Chondrocyte (in vitro differentiated cells): ENCODE measurements around the gene C20orf204. TPM values are rescaled to one million over a fixed set of nuclear protein-coding genes. Genes with fewer than 3 reads are reported as not detected.

ENCODE experiments used
- DNase-seq: peaks from one replicate; pipeline ENCODE4 v3.0.0; 2021; ENCODE audit warnings: mixed read lengths, low spot score
- H3K27ac Mint-ChIP-seq: one replicate; pipeline ENCODE4 v1.8.0; 2021; ENCODE audit warnings: mild to moderate bottlenecking, moderate library complexity, mixed read lengths; ENCODE audit not compliant: unreplicated experiment
- H3K27me3 Mint-ChIP-seq: 2 replicates; pipeline ENCODE4 v1.8.0; 2021; ENCODE audit warnings: low read depth, mixed read lengths
- H3K36me3 Mint-ChIP-seq: 2 replicates; pipeline ENCODE4 v1.8.0; 2021; ENCODE audit warnings: low read depth, mixed read lengths
- H3K4me1 Mint-ChIP-seq: 2 replicates; pipeline ENCODE4 v1.8.0; 2021; ENCODE audit warnings: low read depth, mild to moderate bottlenecking, mixed read lengths
- H3K4me3 Mint-ChIP-seq: one replicate; pipeline ENCODE4 v1.8.0; 2021; ENCODE audit warnings: mild to moderate bottlenecking, moderate library complexity, mixed read lengths; ENCODE audit not compliant: unreplicated experiment
- H3K9me3 Mint-ChIP-seq: 2 replicates; pipeline ENCODE4 v1.8.0; 2021; ENCODE audit warnings: low read depth, mixed read lengths
- total RNA-seq: library from RNA; stranded (reverse); gene quantifications from 3 replicates; pipeline ENCODE4 v1.2.1, GENCODE V29; 2021
- TF ChIP-seq, protein P1 (sequence below): fragments of 200-600 bp; sonication (generic); IDR thresholded peaks from 2 replicates; pipeline ENCODE4 v1.5.0; 2021; ENCODE audit warnings: antibody characterized with exemption, mild to moderate bottlenecking, moderate library complexity

The C20orf204 gene
- total RNA-seq, 1 donor from 2014 or later, result 0.77 TPM

DNA sequence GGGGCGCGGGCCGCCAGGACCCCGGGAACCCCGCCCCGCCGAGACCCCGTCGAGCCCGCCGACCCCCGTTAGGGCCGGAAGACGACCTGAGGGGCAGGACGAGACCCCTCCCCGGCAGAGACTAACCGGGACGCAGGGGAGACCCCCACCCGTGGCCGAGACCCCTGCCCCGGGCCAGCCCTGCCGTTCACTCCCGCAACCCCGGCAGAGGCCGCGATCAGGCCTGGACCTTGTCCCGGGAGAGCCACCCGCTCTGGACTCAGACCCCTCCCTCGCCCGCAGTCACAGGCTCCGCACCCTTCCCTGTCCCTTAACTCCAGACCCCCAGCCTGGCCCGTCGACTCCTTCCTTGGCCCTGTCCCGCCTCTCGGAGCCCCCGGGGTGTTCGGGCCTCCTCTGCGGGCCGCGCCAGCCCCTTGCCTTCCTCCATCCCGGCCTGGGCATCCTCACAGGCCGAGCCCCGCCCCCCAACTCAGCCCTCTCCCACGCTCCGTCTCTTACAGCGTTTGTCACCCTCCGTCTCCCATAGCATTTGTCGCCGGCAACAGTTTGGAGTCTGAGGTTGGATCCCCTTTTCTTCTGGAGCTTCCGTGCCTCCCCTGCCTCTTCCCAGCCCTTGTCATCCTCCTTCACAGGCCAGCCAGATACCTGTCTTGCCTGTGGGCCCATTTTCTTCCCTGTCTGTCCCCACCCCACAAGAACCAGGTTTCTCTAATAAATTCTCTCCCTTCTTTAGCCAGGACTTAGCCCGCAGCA, 27.6 kb downstream of the C20orf204 start:
- Mint-ChIP-seq H3K4me3 (peak overlapping the region; percentile 93), H3K36me3 (peaks cover 2% of the 10 kb centered on the region), H3K27ac (peak overlapping the region; percentile 79), H3K4me1 (peaks cover 37% of the 10 kb centered on the region), H3K27me3 (no peaks in the 10 kb centered on the region), H3K9me3 (no peaks in the 10 kb centered on the region)
- no peak for DNase-seq
- TF ChIP-seq, protein P1, sequence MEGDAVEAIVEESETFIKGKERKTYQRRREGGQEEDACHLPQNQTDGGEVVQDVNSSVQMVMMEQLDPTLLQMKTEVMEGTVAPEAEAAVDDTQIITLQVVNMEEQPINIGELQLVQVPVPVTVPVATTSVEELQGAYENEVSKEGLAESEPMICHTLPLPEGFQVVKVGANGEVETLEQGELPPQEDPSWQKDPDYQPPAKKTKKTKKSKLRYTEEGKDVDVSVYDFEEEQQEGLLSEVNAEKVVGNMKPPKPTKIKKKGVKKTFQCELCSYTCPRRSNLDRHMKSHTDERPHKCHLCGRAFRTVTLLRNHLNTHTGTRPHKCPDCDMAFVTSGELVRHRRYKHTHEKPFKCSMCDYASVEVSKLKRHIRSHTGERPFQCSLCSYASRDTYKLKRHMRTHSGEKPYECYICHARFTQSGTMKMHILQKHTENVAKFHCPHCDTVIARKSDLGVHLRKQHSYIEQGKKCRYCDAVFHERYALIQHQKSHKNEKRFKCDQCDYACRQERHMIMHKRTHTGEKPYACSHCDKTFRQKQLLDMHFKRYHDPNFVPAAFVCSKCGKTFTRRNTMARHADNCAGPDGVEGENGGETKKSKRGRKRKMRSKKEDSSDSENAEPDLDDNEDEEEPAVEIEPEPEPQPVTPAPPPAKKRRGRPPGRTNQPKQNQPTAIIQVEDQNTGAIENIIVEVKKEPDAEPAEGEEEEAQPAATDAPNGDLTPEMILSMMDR, result no peak

GRCh38 chr20:64064145-64064698, 28.2 kb downstream of the C20orf204 start:
- Mint-ChIP-seq H3K27me3 (no peaks in the 10 kb centered on the region), H3K27ac (peak overlapping the region; percentile 79), H3K4me1 (peaks cover 32% of the 10 kb centered on the region), H3K36me3 (peaks cover 2% of the 10 kb centered on the region), H3K9me3 (no peaks in the 10 kb centered on the region), H3K4me3 (peak overlapping the region; percentile 93)
- TF ChIP-seq, protein P1, result no peak
- DNase-seq, result no peak

- Mint-ChIP-seq H3K36me3 (peaks cover 2% of the 10 kb centered on the region), H3K4me3 (no peak overlapping the region), H3K27ac (peak overlapping the region; percentile 22), H3K9me3 (no peaks in the 10 kb centered on the region), H3K27me3 (no peaks in the 10 kb centered on the region), H3K4me1 (peaks cover 30% of the 10 kb centered on the region)
- DNase-seq, result no peak
- TF ChIP-seq, protein P1, result no peak
Measured at GRCh38 chr20:64065062-64065973, 29.3 kb downstream of the C20orf204 start.

- H3K4me3 Mint-ChIP-seq, result no peak overlapping the region
- H3K27ac Mint-ChIP-seq, result no peak overlapping the region
- H3K27me3 Mint-ChIP-seq, result no peaks in the 10 kb centered on the region
- no peak for DNase-seq
- no peaks in the 10 kb centered on the region for H3K9me3 Mint-ChIP-seq
- TF ChIP-seq, protein P1, result no peak
- H3K4me1 Mint-ChIP-seq, result peaks cover 30% of the 10 kb centered on the region
- H3K36me3 Mint-ChIP-seq, result peaks cover 2% of the 10 kb centered on the region
Measured at GRCh38 chr20:64065974-64066343, 30.0 kb downstream of the C20orf204 start.

DNA sequence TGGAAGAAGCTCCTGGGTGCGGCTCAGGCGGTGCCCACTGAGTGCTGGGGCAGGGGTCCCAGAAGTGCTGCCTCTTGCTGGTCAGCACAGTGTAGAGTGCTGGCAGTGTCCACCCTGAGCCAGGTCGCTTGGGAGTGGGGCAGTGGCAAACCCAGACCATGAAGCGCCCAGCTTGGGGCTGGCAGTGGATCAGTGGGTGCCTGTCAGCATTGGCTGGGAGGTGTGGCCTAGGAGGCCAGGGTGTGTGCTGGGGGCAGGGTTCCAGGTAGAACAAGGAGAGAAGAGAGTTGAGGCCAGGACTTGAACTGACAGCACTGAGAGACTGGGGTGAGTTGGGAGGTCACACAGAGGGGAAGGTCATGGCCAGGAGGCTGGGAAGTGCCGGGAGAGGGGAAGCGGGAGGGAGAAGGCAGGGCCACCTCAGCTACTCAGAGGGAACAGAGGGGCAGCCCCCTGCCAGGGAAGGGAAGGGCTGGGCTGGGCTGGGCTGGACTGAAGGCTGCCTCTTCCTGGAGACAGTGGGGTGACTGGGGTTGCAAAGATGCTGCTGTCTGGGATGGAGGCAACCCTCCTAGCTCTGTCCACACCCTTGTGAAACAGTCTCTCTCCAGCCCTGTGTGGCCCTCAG, 31.1 kb downstream of the C20orf204 start:
- H3K27me3 Mint-ChIP-seq, result no peaks in the 10 kb centered on the region
- H3K9me3 Mint-ChIP-seq, result no peaks in the 10 kb centered on the region
- H3K4me3 Mint-ChIP-seq, result no peak overlapping the region
- TF ChIP-seq, protein P1, result no peak
- H3K4me1 Mint-ChIP-seq, result peaks cover 28% of the 10 kb centered on the region
- H3K36me3 Mint-ChIP-seq, result peaks cover 2% of the 10 kb centered on the region
- no peak for DNase-seq
- no peak overlapping the region for H3K27ac Mint-ChIP-seq
